GM18517 (cell line): ENCODE measurements around the gene SRF.

Experiments
- ATAC-seq: cut with Tn5 transposase; IDR thresholded peaks from one replicate; pipeline ENCODE4 v1.9.1; 2021; ENCODE audit warnings: mild to moderate bottlenecking, moderate library complexity; ENCODE audit not compliant: unreplicated experiment

The SRF gene

GRCh38 chr6:43181621-43181941 lies 10.5 kb downstream of the SRF start:
- ATAC-seq: no peak

- peak; percentile 85 for ATAC-seq
Measured at GRCh38 chr6:43181942-43182860, 11.1 kb downstream of the SRF start, which contains the start of gene CUL9. Gene CUL9 (plus strand): TSS chr6:43182196. CDS start chr6:43184311, 2,115 bp downstream.

- no peak for ATAC-seq
Measured at GRCh38 chr6:43183441-43183840, 12.4 kb downstream of the SRF start.

- ATAC-seq: no peak
Measured at GRCh38 chr6:43184268-43184985, 13.4 kb downstream of the SRF start.

GRCh38 chr6:43185391-43185985 lies 14.4 kb downstream of the SRF start:
- ATAC-seq: no peak

GRCh38 chr6:43186019-43186418 lies 14.9 kb downstream of the SRF start:
- ATAC-seq: no peak

GRCh38 chr6:43186706-43187105 lies 15.6 kb downstream of the SRF start:
- ATAC-seq: no peak

GRCh38 chr6:43187821-43188220 lies 16.8 kb downstream of the SRF start:
- no peak for ATAC-seq

- no peak for ATAC-seq
Measured at GRCh38 chr6:43188426-43188825, 17.4 kb downstream of the SRF start.

GRCh38 chr6:43189776-43190304 lies 18.8 kb downstream of the SRF start:
- no peak for ATAC-seq

- ATAC-seq: no peak
Measured at GRCh38 chr6:43192911-43193310, 21.8 kb downstream of the SRF start.

- ATAC-seq: no peak
Measured at GRCh38 chr6:43193929-43194328, 22.9 kb downstream of the SRF start.

GRCh38 chr6:43196337-43196736 lies 25.3 kb downstream of the SRF start:
- no peak for ATAC-seq

GRCh38 chr6:43199912-43200311 lies 28.8 kb downstream of the SRF start:
- ATAC-seq: no peak

GRCh38 chr6:43200541-43200940 lies 29.5 kb downstream of the SRF start:
- no peak for ATAC-seq

- ATAC-seq: no peak
Measured at GRCh38 chr6:43202451-43202850, 31.4 kb downstream of the SRF start.

- no peak for ATAC-seq
Measured at GRCh38 chr6:43203029-43203717, 32.1 kb downstream of the SRF start.

- ATAC-seq: no peak
Measured at GRCh38 chr6:43203718-43204095, 32.6 kb downstream of the SRF start.

GRCh38 chr6:43204271-43205105 lies 33.4 kb downstream of the SRF start:
- no peak for ATAC-seq

- ATAC-seq: no peak
Measured at GRCh38 chr6:43205849-43206248, 34.8 kb downstream of the SRF start.
